ENCODE measurements around the gene TACC2. TPM values are rescaled to one million over a fixed set of nuclear protein-coding genes. Genes with fewer than 3 reads are reported as not detected.

Gene TACC2
- total RNA-seq, 1 donor from 2014 or later, result 10.7 TPM

- H3K27me3 Mint-ChIP-seq (ENCODE audit: insufficient read depth, low read depth), result peaks cover 2% of the 10 kb centered on the region
Measured at GRCh38 chr10:122116331-122116730, 127.4 kb downstream of the TACC2 start.

GRCh38 chr10:122117475-122117874 lies 128.5 kb downstream of the TACC2 start:
- Mint-ChIP-seq H3K4me3 (no peak overlapping the region), H3K36me3 (no peaks in the 10 kb centered on the region), H3K27ac (no peak overlapping the region), H3K9me3 (no peaks in the 10 kb centered on the region), H3K4me1 (peaks cover 36% of the 10 kb centered on the region), H3K27me3 (ENCODE audit: insufficient read depth, low read depth) (peaks cover 2% of the 10 kb centered on the region)
- TF ChIP-seq CTCF (IDR thresholded peaks at IDR 0.05), result no peak
- TF ChIP-seq EZH2 (IDR thresholded peaks at IDR 0.05), result no peak
- no peak for TF ChIP-seq EZH2phosphoT487 (IDR thresholded peaks at IDR 0.05)
- Histone ChIP-seq H3F3A (ENCODE audit: low read depth) (peaks cover 10% of the 10 kb centered on the region), H3K4me2 (no peak overlapping the region), H3K4me1 (peaks cover 7% of the 10 kb centered on the region), H3K27ac (no peak overlapping the region), H3K9me3 (ENCODE audit: low read depth) (no peaks in the 10 kb centered on the region), H3K4me3 (no peak overlapping the region), H3K36me3 (no peaks in the 10 kb centered on the region), H2AFZ (replicated peaks) (no peak overlapping the region), H3K79me2 (ENCODE audit: low read depth) (no peaks in the 10 kb centered on the region), H4K20me1 (ENCODE audit: low read depth) (no peaks in the 10 kb centered on the region), H3K9ac (no peak overlapping the region), H3K27me3 (peaks cover 36% of the 10 kb centered on the region)
- no peak for DNase-seq (ENCODE audit: low spot score)

More at GRCh38 chr10:122116331-122116730, 127.4 kb downstream of the TACC2 start:
- Histone ChIP-seq H3K27me3 (peaks cover 48% of the 10 kb centered on the region), H2AFZ (replicated peaks) (no peak overlapping the region), H4K20me1 (ENCODE audit: low read depth) (peaks cover 4% of the 10 kb centered on the region), H3K9ac (no peak overlapping the region), H3K4me3 (no peak overlapping the region), H3K9me3 (ENCODE audit: low read depth) (no peaks in the 10 kb centered on the region), H3K79me2 (ENCODE audit: low read depth) (no peaks in the 10 kb centered on the region), H3K36me3 (no peaks in the 10 kb centered on the region), H3K4me2 (no peak overlapping the region), H3K4me1 (peaks cover 11% of the 10 kb centered on the region), H3K27ac (no peak overlapping the region), H3F3A (ENCODE audit: low read depth) (peaks cover 18% of the 10 kb centered on the region)
- Mint-ChIP-seq H3K27ac (no peak overlapping the region), H3K4me3 (no peak overlapping the region), H3K4me1 (peaks cover 45% of the 10 kb centered on the region), H3K36me3 (no peaks in the 10 kb centered on the region), H3K9me3 (no peaks in the 10 kb centered on the region)
- TF ChIP-seq EZH2 (IDR thresholded peaks at IDR 0.05), result no peak
- TF ChIP-seq CTCF (IDR thresholded peaks at IDR 0.05), result no peak
- no peak for TF ChIP-seq EZH2phosphoT487 (IDR thresholded peaks at IDR 0.05)
- no peak for DNase-seq (ENCODE audit: low spot score)

- H3K4me2 ChIP-seq, result no peak overlapping the region
- H3K27me3 ChIP-seq, result peaks cover 9% of the 10 kb centered on the region
- no peak for TF ChIP-seq EZH2 (IDR thresholded peaks at IDR 0.05)
- TF ChIP-seq CTCF (IDR thresholded peaks at IDR 0.05), result no peak
- no peak for TF ChIP-seq EZH2phosphoT487 (IDR thresholded peaks at IDR 0.05)
- peaks cover 2% of the 10 kb centered on the region for H3K27me3 Mint-ChIP-seq (ENCODE audit: insufficient read depth, low read depth)
- no peak overlapping the region for H3K27ac Mint-ChIP-seq
- H3K27ac ChIP-seq, result no peak overlapping the region
- H3K4me3 Mint-ChIP-seq, result no peak overlapping the region
- H3K79me2 ChIP-seq (ENCODE audit: low read depth), result no peaks in the 10 kb centered on the region
- H3K9me3 Mint-ChIP-seq, result peaks cover 2% of the 10 kb centered on the region
- peaks cover 5% of the 10 kb centered on the region for H3F3A ChIP-seq (ENCODE audit: low read depth)
- no peak overlapping the region for H2AFZ ChIP-seq (replicated peaks)
- no peaks in the 10 kb centered on the region for H4K20me1 ChIP-seq (ENCODE audit: low read depth)
- no peak overlapping the region for H3K9ac ChIP-seq
- no peaks in the 10 kb centered on the region for H3K36me3 ChIP-seq
- H3K4me1 ChIP-seq, result peaks cover 15% of the 10 kb centered on the region
- no peak for DNase-seq (ENCODE audit: low spot score)
- H3K9me3 ChIP-seq (ENCODE audit: low read depth), result no peaks in the 10 kb centered on the region
- H3K4me1 Mint-ChIP-seq, result peaks cover 33% of the 10 kb centered on the region
- H3K36me3 Mint-ChIP-seq, result no peaks in the 10 kb centered on the region
- no peak overlapping the region for H3K4me3 ChIP-seq
Measured at GRCh38 chr10:122120008-122120744, 131.2 kb downstream of the TACC2 start.
